ENCODE measurements around the gene MS4A4A. TPM values are rescaled to one million over a fixed set of nuclear protein-coding genes. Genes with fewer than 3 reads are reported as not detected.

MS4A4A gene
- total and polyA plus RNA-seq, 2 of the 8 experiments (the other 6 are each of a cell fraction or from before 2014, with no cell fraction given) = not detected

DNA sequence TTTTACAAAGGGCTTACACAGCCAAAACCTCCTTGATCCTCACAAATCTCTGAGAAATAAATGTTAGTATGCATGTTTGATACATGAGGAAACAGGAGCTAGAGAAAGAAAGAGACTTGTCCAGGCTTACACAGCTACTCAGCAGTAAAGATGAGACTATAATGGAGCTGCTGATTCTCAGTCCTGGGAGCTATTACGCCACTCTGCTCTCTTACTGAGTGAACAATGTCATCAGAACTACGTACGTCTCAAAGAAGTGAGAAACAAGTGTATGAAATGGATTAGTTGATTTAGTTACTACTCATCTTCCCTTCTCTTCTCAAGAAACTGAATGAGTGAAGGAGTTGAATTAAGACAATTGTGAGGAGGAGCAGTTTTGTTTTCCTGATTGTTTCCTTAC, 58.9 kb downstream of the MS4A4A start:
- ChIA-PET CTCF (ENCODE audit: partially characterized antibody) (interaction anchor here (0.6 to 1.7 kb wide), 6 partner anchors 9 to 1041 kb away, joined by 3 to 7 read pairs (median 3); no protein-coding TSS in a partner anchor), POLR2A (ENCODE audit: partially characterized antibody) (no interaction called here)
- no peaks in the 10 kb centered on the region for H4K20me1 ChIP-seq (replicated peaks in 1 of 2; ENCODE audit: control insufficient read depth in 1 of 2, insufficient read depth in 2 of 2, low read length in 2 of 2)
- H3K23me2 ChIP-seq (ENCODE audit: low read depth, low read length) = no peaks in the 10 kb centered on the region
- H2BK5ac ChIP-seq (ENCODE audit: low read depth, low read length) = no peak overlapping the region
- H2AK5ac ChIP-seq (ENCODE audit: low read depth, low read length) = no peak overlapping the region
- no peak overlapping the region for H3K27ac ChIP-seq (ENCODE audit: low read depth, low read length)
- H3K9ac ChIP-seq (replicated peaks in 1 of 4; ENCODE audit: extremely low read depth in 1 of 4, low read depth in 3 of 4, low read length in 3 of 4) = no peak overlapping the region
- no peak overlapping the region for H2BK20ac ChIP-seq (ENCODE audit: low read length)
- no peak overlapping the region for H2BK15ac ChIP-seq (ENCODE audit: low read length)
- no peak overlapping the region for H4K91ac ChIP-seq (replicated peaks; ENCODE audit: insufficient read length, low read length)
- no peak overlapping the region for H3K4me2 ChIP-seq (ENCODE audit: insufficient read depth in 1 of 2, low read depth in 2 of 2, low read length in 2 of 2)
- no peaks in the 10 kb centered on the region for H3K27me3 ChIP-seq (replicated peaks in 1 of 4; ENCODE audit: control insufficient read depth in 3 of 4, extremely low read depth in 1 of 4, insufficient read depth in 3 of 4, low read length in 3 of 4)
- H2BK12ac ChIP-seq (ENCODE audit: low read depth, low read length) = no peak overlapping the region
- no peak overlapping the region for H3K18ac ChIP-seq (ENCODE audit: extremely low read depth, low read length)
- no peaks in the 10 kb centered on the region for H3K79me2 ChIP-seq (ENCODE audit: control insufficient read depth in 1 of 2, insufficient read depth in 2 of 2, low read length in 2 of 2)
- H3K56ac ChIP-seq (replicated peaks; ENCODE audit: insufficient read length, low read depth, low read length) = no peak overlapping the region
- H3K14ac ChIP-seq (ENCODE audit: insufficient read length) = no peak overlapping the region
- no peak overlapping the region for H2BK120ac ChIP-seq (replicated peaks; ENCODE audit: low read depth, low read length)
- no peak overlapping the region for H3K4me3 ChIP-seq (ENCODE audit: extremely low read depth in 1 of 4, insufficient read depth in 2 of 4, low read depth in 3 of 4, low read length in 4 of 4)
- no peak for DNase-seq (ENCODE audit: low read depth in 1 of 2, low spot score in 2 of 2)
- 69% methylated on average over 3 of the region's 3 CpGs; no CpG with 5 or more reads in 1 of the 2 experiments for WGBS, 2 experiments (ENCODE audit: extremely low coverage in 1 of 2, insufficient coverage in 1 of 2, insufficient read length in 1 of 2, insufficient replicate concordance in 2 of 2, low coverage in 1 of 2, low lambda C conversion rate in 2 of 2, missing lambda C conversion rate in 1 of 2)
- 0 out of 2 replicates have a peak overlapping the region, but pooled peaks have one; percentile 39 for H2AFZ ChIP-seq (ENCODE audit: low read length)
- no peaks in the 10 kb centered on the region for H3K79me1 ChIP-seq (ENCODE audit: low read depth, low read length)
- no peaks in the 10 kb centered on the region for H3K9me3 ChIP-seq (ENCODE audit: insufficient read depth in 2 of 2, low read depth in 1 of 2, low read length in 1 of 2)
- H3K4ac ChIP-seq (replicated peaks; ENCODE audit: insufficient read length, low read depth, low read length) = no peak overlapping the region
- no peak overlapping the region for H3K23ac ChIP-seq (ENCODE audit: insufficient read length)
- peaks cover 0 to 4% (median 0%) of the 10 kb centered on the region in 4 experiments; a peak in 3 of 7 replicates for H3K4me1 ChIP-seq (replicated peaks in 1 of 4; ENCODE audit: control insufficient read depth in 3 of 4, insufficient read depth in 4 of 4, low read length in 3 of 4)
- H4K5ac ChIP-seq (ENCODE audit: insufficient read length, low read depth, low read length) = no peak overlapping the region
- no peaks in the 10 kb centered on the region for H3K36me3 ChIP-seq (ENCODE audit: control insufficient read depth in 2 of 4, insufficient read depth in 4 of 4, low read length in 3 of 4)
- H4K8ac ChIP-seq (ENCODE audit: extremely low read depth, insufficient read depth, low read length) = no peak overlapping the region
- FAIRE-seq = no peak
- no peak for TF ChIP-seq RBBP5 (IDR thresholded peaks at IDR 0.05; ENCODE audit: borderline replicate concordance, low read depth, low read length)
- no peak for TF ChIP-seq CBX8 (IDR thresholded peaks at IDR 0.05; ENCODE audit: borderline replicate concordance, low read depth, low read length)
- TF ChIP-seq KDM1A (IDR thresholded peaks at IDR 0.05; ENCODE audit: borderline replicate concordance, low read length) = no peak
- TF ChIP-seq YY1 (IDR thresholded peaks at IDR 0.05; ENCODE audit: low read depth, low read length) = no peak
- no peak for TF ChIP-seq SIX5 (IDR thresholded peaks at IDR 0.05; ENCODE audit: low read depth, low read length)
- TF ChIP-seq SIN3A (conservative IDR thresholded peaks at IDR 0.05 in 1 of 2, IDR thresholded peaks at IDR 0.05 in 1 of 2; ENCODE audit: low read depth in 1 of 2, low read length in 2 of 2) = no peak
- TF ChIP-seq EGR1 (IDR thresholded peaks at IDR 0.05; ENCODE audit: borderline replicate concordance, low read depth, low read length) = no peak
